Measurements from ENCODE around the gene HNF4A.
"Not testable (repeated sequence)": the region's sequence is repeated elsewhere in the genome, so short reads cannot be mapped to it uniquely, and the experiment has no call there.

The HNF4A gene

GRCh38 chr20:44355498-44356352 is at the start of gene HNF4A:
HNF4A (plus strand) TSS chr20:44355699; CDS start chr20:44355805, 106 bp downstream.
- FAIRE-seq, result no peak

GRCh38 chr20:44306927-44307326 is 48.6 kb upstream of the HNF4A start:
- FAIRE-seq, result no peak

- FAIRE-seq, result no peak
Observed at GRCh38 chr20:44309763-44310663, 45.5 kb upstream of the HNF4A start.

- FAIRE-seq, result peak; percentile 72
Observed at GRCh38 chr20:44310664-44311639, 44.5 kb upstream of the HNF4A start, which contains the start of gene FITM2. FITM2 (minus strand) TSS chr20:44311202; CDS start chr20:44311148, 54 bp downstream.

GRCh38 chr20:44314870-44315269 is 40.6 kb upstream of the HNF4A start:
- no peak for FAIRE-seq

- no peak for FAIRE-seq
Observed at GRCh38 chr20:44319839-44320422, 35.6 kb upstream of the HNF4A start.

GRCh38 chr20:44324343-44324742 is 31.2 kb upstream of the HNF4A start:
- no peak for FAIRE-seq

GRCh38 chr20:44326391-44327159 is 28.9 kb upstream of the HNF4A start:
- no peak for FAIRE-seq

- not testable (repeated sequence) for FAIRE-seq
Observed at GRCh38 chr20:44327748-44328147, 27.8 kb upstream of the HNF4A start.

GRCh38 chr20:44328428-44328827 is 27.1 kb upstream of the HNF4A start:
- FAIRE-seq, result no peak

- no peak for FAIRE-seq
Observed at GRCh38 chr20:44331201-44331600, 24.3 kb upstream of the HNF4A start.

- FAIRE-seq, result no peak
Observed at GRCh38 chr20:44334306-44334705, 21.2 kb upstream of the HNF4A start.

GRCh38 chr20:44334709-44335108 is 20.8 kb upstream of the HNF4A start:
- FAIRE-seq, result no peak

GRCh38 chr20:44335675-44336074 is 19.8 kb upstream of the HNF4A start:
- no peak for FAIRE-seq

GRCh38 chr20:44336086-44336485 is 19.4 kb upstream of the HNF4A start:
- no peak for FAIRE-seq

GRCh38 chr20:44336725-44337380 is 18.6 kb upstream of the HNF4A start, which contains the start of gene R3HDML:
R3HDML (plus strand) TSS chr20:44337043; CDS start chr20:44337158, 115 bp downstream.
- FAIRE-seq, result no peak

- no peak for FAIRE-seq
Observed at GRCh38 chr20:44342248-44342647, 13.3 kb upstream of the HNF4A start.

GRCh38 chr20:44343162-44343675 is 12.3 kb upstream of the HNF4A start:
- FAIRE-seq, result no peak

GRCh38 chr20:44344723-44345122 is 10.8 kb upstream of the HNF4A start:
- FAIRE-seq, result no peak

- FAIRE-seq, result no peak
Observed at GRCh38 chr20:44345147-44345546, 10.4 kb upstream of the HNF4A start.

Data from G401.6 (cell line).